GM10248 (cell line): Measurements from ENCODE around the gene SMAD9.

Source experiments
- CTCF ChIA-PET: fragments of 300-600 bp; sonication (Branson Sonifier 250); formaldehyde crosslinking; extraction: SDS; loops from one replicate; lab custom pipeline; 2021; ENCODE audit warnings: antibody characterized with exemption; lab: Yijun Ruan, JAX
- POLR2A ChIA-PET: fragments of 350-650 bp; sonication (Branson Sonifier 250); formaldehyde crosslinking; extraction: SDS; loops from one replicate; lab custom pipeline; 2020; ENCODE audit warnings: antibody characterized with exemption; lab: Yijun Ruan, JAX
- DNase-seq: peaks from one replicate; pipeline ENCODE4 v3.0.0; 2012; ENCODE audit errors: extremely low spot score
- CTCF ChIP-seq: IDR thresholded peaks from 2 replicates; pipeline ENCODE4 v1.5.1; 2012; ENCODE audit warnings: mild to moderate bottlenecking, low read depth; ENCODE audit errors: extremely low read depth, missing control alignments, control extremely low read depth

The SMAD9 gene

GRCh38 chr13:36847606-36848005 is 72.4 kb downstream of the SMAD9 start:
- no peak for TF ChIP-seq CTCF
- no peak for DNase-seq
- CTCF ChIA-PET = interaction anchor here (0.9 to 2.5 kb wide), 5 partner anchors 12 to 568 kb away, joined by 3 to 16 read pairs (median 4); no protein-coding TSS in a partner anchor
- POLR2A ChIA-PET = no interaction called here

GRCh38 chr13:36841391-36841790 is 78.6 kb downstream of the SMAD9 start:
- CTCF ChIA-PET = interaction anchor here (1.0 to 3.2 kb wide), 6 partner anchors 14 to 422 kb away, joined by 3 to 11 read pairs (median 5); no protein-coding TSS in a partner anchor
- POLR2A ChIA-PET = no interaction called here
- DNase-seq = no peak
- no peak for TF ChIP-seq CTCF

- POLR2A ChIA-PET = no interaction called here
- CTCF ChIA-PET = interaction anchor here (1.0 to 3.2 kb wide), 6 partner anchors 13 to 421 kb away, joined by 3 to 11 read pairs (median 5); no protein-coding TSS in a partner anchor
- TF ChIP-seq CTCF = no peak
- DNase-seq = no peak
These were observed 79.3 kb downstream of the SMAD9 start for GRCh38 chr13:36840718-36841250.

- ChIA-PET POLR2A (no interaction called here), CTCF (no interaction called here)
- DNase-seq = no peak
- TF ChIP-seq CTCF = no peak
These were observed 80.1 kb downstream of the SMAD9 start for GRCh38 chr13:36839981-36840380.

- POLR2A ChIA-PET = interaction anchor here (0.6 kb wide), 2 partner anchors 132 to 740 kb away, joined by 4 to 7 read pairs; no protein-coding TSS in a partner anchor
- CTCF ChIA-PET = interaction anchor here (0.7 to 1.5 kb wide), 2 partner anchors 19 to 274 kb away, joined by 3 to 8 read pairs; no protein-coding TSS in a partner anchor
- no peak for TF ChIP-seq CTCF
- no peak for DNase-seq
These were observed 80.8 kb downstream of the SMAD9 start for GRCh38 chr13:36839281-36839680.

GRCh38 chr13:36837354-36838092 is 82.5 kb downstream of the SMAD9 start:
- ChIA-PET CTCF (interaction anchor here (0.8 to 1.8 kb wide), 2 partner anchors 9 to 11 kb away, joined by 3 to 10 read pairs; no protein-coding TSS in a partner anchor), POLR2A (no interaction called here)
- no peak for TF ChIP-seq CTCF
- DNase-seq = no peak
